SK-N-SH (cell line): ENCODE results near the gene PRRC2A. TPM values are rescaled to one million over a fixed set of nuclear protein-coding genes. Genes with fewer than 3 reads are reported as not detected.

Source experiments
- CTCF ChIA-PET: fragments of 300-600, 350-600 bp; formaldehyde crosslinking; extraction: SDS; loops from one replicate; lab custom pipeline; 2021; lab: Yijun Ruan, JAX
- POLR2A ChIA-PET: fragments of 350-600 bp; sonication (Branson Sonifier 250); formaldehyde crosslinking; extraction: SDS; loops from one replicate; lab custom pipeline; 2020; ENCODE audit warnings: antibody characterized with exemption, inconsistent platforms; lab: Yijun Ruan, JAX
- DNase-seq: peaks from one replicate; pipeline ENCODE4 v3.0.0; 2012
- H2AFZ ChIP-seq: fragments of 200-600 bp; sonication (generic); 2 replicates; pipeline ENCODE4 v1.8.1; 2016; ENCODE audit warnings: antibody characterized with exemption, mild to moderate bottlenecking, low read depth
- H3F3A ChIP-seq: fragments of 200-600 bp; sonication (generic); replicated peaks from 2 replicates; pipeline ENCODE3; 2016; ENCODE audit warnings: antibody characterized with exemption, mild to moderate bottlenecking; ENCODE audit not compliant: insufficient read depth
- H3K27ac ChIP-seq, 2 experiments: fragments of 200-500 bp in 1 of 2; fragments of 200-600 bp in 1 of 2; sonication (Bioruptor generic) in 1 of 2; sonication (generic), shearing (Covaris generic) in 1 of 2; 2 replicates each; pipeline versions ENCODE4 v1.5.1 to v1.6.1; 2014 to 2016; ENCODE audit warnings: low read depth in 2 of 2, inconsistent platforms in 1 of 2, low read length in 1 of 2, mild to moderate bottlenecking in 1 of 2, mixed read lengths in 1 of 2
- H3K27me3 ChIP-seq: fragments of 200-600 bp; sonication (generic), shearing (Covaris generic); 2 replicates; pipeline ENCODE4 v1.6.1; 2016; ENCODE audit warnings: mixed run types; ENCODE audit not compliant: insufficient read depth
- H3K36me3 ChIP-seq, 2 experiments: fragments of 200-500 bp in 1 of 2; fragments of 200-600 bp in 1 of 2; sonication (Bioruptor generic) in 1 of 2; sonication (generic) in 1 of 2; replicated peaks in 1 of 2; 2 replicates each; pipeline versions ENCODE3 to v1.5.1; 2014 to 2016; ENCODE audit warnings: low read length in 1 of 2, mild to moderate bottlenecking in 1 of 2; ENCODE audit not compliant: insufficient read depth in 2 of 2, control insufficient read depth in 1 of 2
- H3K4me1 ChIP-seq, 2 experiments: fragments of 200-500 bp in 1 of 2; fragments of 200-600 bp in 1 of 2; sonication (Bioruptor generic) in 1 of 2; sonication (generic), shearing (Covaris generic) in 1 of 2; 2 replicates each; pipeline versions ENCODE4 v1.5.1 to v1.6.1; 2014 to 2016; ENCODE audit warnings: low read depth in 1 of 2, low read length in 1 of 2, mixed run types in 1 of 2; ENCODE audit not compliant: insufficient read depth in 2 of 2, control insufficient read depth in 1 of 2
- H3K4me2 ChIP-seq: fragments of 200-600 bp; sonication (generic), shearing (Covaris generic); 2 replicates; pipeline ENCODE4 v1.6.1; 2017; ENCODE audit warnings: mixed run types
- H3K4me3 ChIP-seq, 2 experiments: fragments of 200-500 bp in 1 of 2; fragments of 200-600 bp in 1 of 2; sonication (Bioruptor generic) in 1 of 2; sonication (generic), shearing (Covaris generic) in 1 of 2; 2 replicates each; pipeline versions ENCODE4 v1.5.1 to v1.8.1; 2014 to 2016; ENCODE audit warnings: low read depth in 2 of 2, inconsistent platforms in 1 of 2, low read length in 1 of 2, mild to moderate bottlenecking in 1 of 2, mixed read lengths in 1 of 2, moderate library complexity in 1 of 2
- H3K79me2 ChIP-seq: fragments of 200-600 bp; sonication (generic); 2 replicates; pipeline ENCODE4 v1.8.1; 2017; ENCODE audit warnings: mild to moderate bottlenecking; ENCODE audit not compliant: insufficient read depth
- H3K9ac ChIP-seq: fragments of 200-600 bp; sonication (generic); 2 replicates; pipeline ENCODE4 v1.6.1; 2017; ENCODE audit warnings: mixed run types
- H3K9me2 ChIP-seq: fragments of 200-600 bp; sonication (generic); 2 replicates; pipeline ENCODE4 v1.6.1; 2017; ENCODE audit warnings: mixed run types
- H3K9me3 ChIP-seq: fragments of 200-600 bp; sonication (generic); 2 replicates; pipeline ENCODE4 v1.6.1; 2017; ENCODE audit warnings: mixed run types, mild to moderate bottlenecking, moderate library complexity
- H4K20me1 ChIP-seq: fragments of 200-600 bp; sonication (generic); 2 replicates; pipeline ENCODE4 v1.6.1; 2017; ENCODE audit warnings: mild to moderate bottlenecking, mixed run types; ENCODE audit not compliant: insufficient read depth
- CHD2 ChIP-seq: fragments of 150-350 bp; IDR thresholded peaks from 2 replicates; pipeline ENCODE4 v1.6.1; 2018; ENCODE audit warnings: low read length; ENCODE audit not compliant: partially characterized antibody
- ELF1 ChIP-seq: IDR thresholded peaks from 2 replicates; pipeline ENCODE4 v1.4.0; 2012
- EP300 ChIP-seq, 2 experiments: IDR thresholded peaks; 2 replicates each; pipeline versions ENCODE4 v1.4.0 to v1.6.1; 2012; ENCODE audit warnings: borderline replicate concordance in 1 of 2, low read depth in 1 of 2, low read length in 1 of 2
- EZH2phosphoT487 ChIP-seq: fragments of 200-600 bp; sonication (generic); IDR thresholded peaks from 2 replicates; pipeline ENCODE4 v1.6.1; 2017; ENCODE audit warnings: low read depth, mixed run types, mild to moderate bottlenecking, antibody characterized with exemption, moderate library complexity, borderline replicate concordance
- FOSL2 ChIP-seq: IDR thresholded peaks from 2 replicates; pipeline ENCODE4 v1.4.0; 2012; ENCODE audit warnings: low read depth, mild to moderate bottlenecking, moderate library complexity, borderline replicate concordance
- FOXJ3 ChIP-seq: sonication (generic); formaldehyde crosslinking; IDR thresholded peaks from 2 replicates; pipeline ENCODE4 v1.5.1; 2020; ENCODE audit warnings: mild to moderate bottlenecking, missing genetic modification reagents
- GABPA ChIP-seq: IDR thresholded peaks from 2 replicates; pipeline ENCODE4 v1.4.0; 2012; ENCODE audit warnings: low read depth, mild to moderate bottlenecking
- GATA2 ChIP-seq: sonication (generic); formaldehyde crosslinking; IDR thresholded peaks from 2 replicates; pipeline ENCODE4 v1.5.0; 2020; ENCODE audit warnings: mild to moderate bottlenecking, missing genetic modification reagents
- JUND ChIP-seq: IDR thresholded peaks from 2 replicates; pipeline ENCODE4 v1.4.0; 2012
- MXI1 ChIP-seq: IDR thresholded peaks from 2 replicates; pipeline ENCODE4 v1.6.1; 2012; ENCODE audit warnings: mild to moderate bottlenecking, low read depth, low read length, improper control_type of control experiment
- NFIC ChIP-seq: IDR thresholded peaks from 2 replicates; pipeline ENCODE4 v1.4.0; 2012; ENCODE audit warnings: borderline replicate concordance
- NRF1 ChIP-seq: IDR thresholded peaks from 2 replicates; pipeline ENCODE4 v1.6.1; 2012; ENCODE audit warnings: low read depth, mild to moderate bottlenecking, low read length
- POLR2AphosphoS5 ChIP-seq: IDR thresholded peaks from 2 replicates; pipeline ENCODE4 v1.6.1; 2012; ENCODE audit warnings: low read depth, low read length
- RAD21 ChIP-seq: IDR thresholded peaks from 2 replicates; pipeline ENCODE4 v1.6.1; 2012; ENCODE audit warnings: mild to moderate bottlenecking, low read length
- RCOR1 ChIP-seq: fragments of 150-350 bp; IDR thresholded peaks from 2 replicates; pipeline ENCODE4 v1.6.1; 2017; ENCODE audit warnings: antibody characterized with exemption, low read length
- RFX5 ChIP-seq: IDR thresholded peaks from 2 replicates; pipeline ENCODE4 v1.6.1; 2012; ENCODE audit warnings: mild to moderate bottlenecking, improper control_type of control experiment, low read length
- RXRA ChIP-seq: IDR thresholded peaks from 2 replicates; pipeline ENCODE4 v1.4.0; 2012; ENCODE audit warnings: low read depth, mild to moderate bottlenecking, borderline replicate concordance
- TEAD4 ChIP-seq: IDR thresholded peaks from 2 replicates; pipeline ENCODE4 v1.4.0; 2012; ENCODE audit warnings: mild to moderate bottlenecking, borderline replicate concordance; ENCODE audit not compliant: insufficient read depth
- YY1 ChIP-seq: IDR thresholded peaks from 2 replicates; pipeline ENCODE4 v1.4.0; 2012; ENCODE audit warnings: low read depth, mild to moderate bottlenecking
- WGBS: methylation state at CpG from one replicate; pipeline ENCODE4 v1.1.6; 2017; ENCODE audit warnings: low lambda C conversion rate; 5-methylcytosine and 5-hydroxymethylcytosine counted together
- polyA plus RNA-seq, 3 experiments: library from polyadenylated mRNA; depleted of rRNA; stranded (reverse); fragments of >200 nt; gene quantifications; 2 replicates each; pipeline ENCODE4 v1.2.3, GENCODE V29; 2012
- TF ChIP-seq, protein P1 (sequence below): IDR thresholded peaks from 2 replicates; pipeline ENCODE4 v1.4.0; 2012; ENCODE audit warnings: low read depth, borderline replicate concordance
- TF ChIP-seq, protein P2 (sequence below): IDR thresholded peaks from 2 replicates; pipeline ENCODE4; 2012
- TF ChIP-seq, protein P3 (sequence below): fragments of 150-350 bp; IDR thresholded peaks from 2 replicates; pipeline ENCODE4 v1.6.1; 2016; ENCODE audit warnings: mild to moderate bottlenecking, low read depth, low read length

The PRRC2A gene
- polyA plus RNA-seq, 1 of the 3 experiments (the other 2 are of a cell fraction): 76.1 TPM

DNA sequence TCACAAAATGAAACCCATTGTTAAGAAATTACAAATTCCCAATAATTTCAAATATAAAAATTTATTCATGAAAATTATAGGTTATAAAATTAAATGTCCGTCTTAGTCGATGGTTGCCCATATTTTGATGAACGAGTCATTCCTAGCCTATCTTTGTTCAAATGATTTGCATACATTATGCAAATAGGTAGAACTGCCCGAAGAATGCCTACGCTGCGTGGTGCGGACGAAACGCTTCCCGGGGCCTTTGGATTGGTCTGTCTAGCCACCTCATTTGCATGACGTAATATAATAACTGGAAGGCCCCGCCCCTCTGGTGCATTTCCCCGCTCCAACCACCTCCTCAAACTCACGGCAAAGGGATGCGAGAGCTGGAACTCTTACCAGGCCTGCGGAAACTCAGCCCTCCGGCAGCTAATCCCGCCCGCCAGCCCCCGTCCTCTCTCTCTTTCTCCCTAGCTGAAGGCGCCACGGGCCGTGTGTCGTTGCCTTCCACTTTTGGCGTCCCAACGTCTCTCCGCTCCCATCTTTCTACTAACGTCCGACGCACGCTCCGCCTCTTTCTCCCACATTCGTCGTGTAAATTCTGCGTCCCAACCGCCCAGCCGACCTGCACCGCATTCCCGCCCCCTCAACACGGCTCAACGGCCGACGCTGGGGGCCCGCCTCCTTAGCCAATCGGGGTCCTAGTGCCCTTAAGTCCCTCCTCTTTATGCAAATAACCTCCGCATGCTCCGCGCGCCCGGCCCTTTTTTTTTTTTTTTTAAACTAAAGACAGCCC is 520 bp upstream of the PRRC2A start (continued):
- TF ChIP-seq, protein P1, sequence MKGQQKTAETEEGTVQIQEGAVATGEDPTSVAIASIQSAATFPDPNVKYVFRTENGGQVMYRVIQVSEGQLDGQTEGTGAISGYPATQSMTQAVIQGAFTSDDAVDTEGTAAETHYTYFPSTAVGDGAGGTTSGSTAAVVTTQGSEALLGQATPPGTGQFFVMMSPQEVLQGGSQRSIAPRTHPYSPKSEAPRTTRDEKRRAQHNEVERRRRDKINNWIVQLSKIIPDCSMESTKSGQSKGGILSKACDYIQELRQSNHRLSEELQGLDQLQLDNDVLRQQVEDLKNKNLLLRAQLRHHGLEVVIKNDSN: no peak

DNA sequence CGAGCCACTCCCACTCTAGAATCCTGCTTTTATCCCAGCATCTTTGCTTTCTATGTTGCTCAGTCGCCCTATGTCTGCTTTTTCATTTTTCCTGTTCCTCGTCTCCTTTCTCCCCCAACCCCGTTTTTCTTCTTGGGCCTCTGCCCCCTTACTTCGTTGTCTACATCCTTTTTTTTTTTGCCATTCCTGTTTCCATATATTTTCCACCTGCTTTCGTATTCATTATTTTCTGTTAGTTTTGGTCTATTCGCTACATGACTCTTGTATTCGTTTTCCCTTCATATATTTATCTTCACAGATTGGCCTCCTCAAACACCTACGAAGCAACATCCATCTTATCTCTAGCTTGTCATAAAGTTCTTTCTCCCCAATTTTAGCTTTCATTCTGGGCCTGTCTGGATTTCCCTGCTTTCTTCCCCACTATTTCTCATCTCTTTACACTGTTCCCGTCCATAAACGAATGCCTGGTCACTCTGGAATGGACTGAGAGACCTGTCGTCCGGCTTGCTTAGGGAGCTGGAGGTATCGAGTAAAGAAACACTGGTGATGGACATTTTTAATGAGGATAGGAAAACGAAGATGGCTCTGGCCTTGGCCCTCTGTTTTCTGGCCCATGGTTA is 915 bp downstream of the PRRC2A start:
- peaks cover 40 to 49% of the 10 kb centered on the region in 2 experiments for H3K36me3 ChIP-seq
- CTCF ChIA-PET: interaction anchor here (0.9 to 2.1 kb wide), 5 partner anchors 10 to 76 kb away, joined by 3 to 11 read pairs (median 5); partner anchors contain the start of gene ATP6V1G2
- no peak overlapping the region for H2AFZ ChIP-seq

DNA sequence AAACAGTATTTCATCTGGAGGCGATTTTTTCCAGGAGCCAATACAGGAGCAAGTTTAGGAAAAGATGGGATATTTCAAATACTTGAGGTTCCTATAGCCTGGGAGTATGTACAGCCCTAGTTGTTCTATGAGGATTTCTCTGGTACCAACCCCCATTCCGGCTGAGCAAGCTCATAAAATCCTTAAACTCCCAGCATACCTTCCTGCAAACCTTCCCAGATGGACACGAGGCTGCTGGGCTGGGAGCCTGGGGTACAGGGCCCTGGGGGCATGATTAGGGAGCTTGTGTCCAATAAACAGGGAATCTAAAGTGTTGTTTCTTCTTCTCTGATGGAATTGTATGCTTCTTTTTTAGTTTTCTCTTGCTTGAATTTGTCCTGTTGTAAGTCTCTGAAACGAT is 1.5 kb downstream of the PRRC2A start:
- Histone ChIP-seq H3K4me3 (peak overlapping the region; percentile 87 to 98), H4K20me1 (peaks cover 28% of the 10 kb centered on the region), H3K9ac (peak overlapping the region; percentile 99), H3K4me2 (peak overlapping the region; percentile 97), H3K36me3 (peaks cover 45 to 55% of the 10 kb centered on the region in 2 experiments), H3K79me2 (peaks cover 60% of the 10 kb centered on the region), H3K9me3 (no peaks in the 10 kb centered on the region), H3F3A (peaks cover 16% of the 10 kb centered on the region), H3K9me2 (no peaks in the 10 kb centered on the region), H2AFZ (no peak overlapping the region), H3K27ac (peak overlapping the region; percentile 96 to 99; a peak in 3 of 4 replicates), H3K27me3 (no peaks in the 10 kb centered on the region), H3K4me1 (peaks cover 10 to 11% of the 10 kb centered on the region in 2 experiments)
- POLR2A ChIA-PET: interaction anchor here (1.0 to 4.0 kb wide), 5 partner anchors 18 to 1350 kb away, joined by 3 to 18 read pairs (median 6); partner anchors contain the start of genes BAG6, DDX39B and HSPA1B
- WGBS: 3% methylated on average over 4 of the region's 4 CpGs
- CTCF ChIA-PET: interaction anchor here (0.9 to 2.1 kb wide), 7 partner anchors 9 to 76 kb away, joined by 3 to 11 read pairs (median 4); partner anchors contain the start of gene ATP6V1G2
- DNase-seq: peak; percentile 33
- TF ChIP-seq EP300 (IDR thresholded peaks at IDR 0.05; ENCODE audit: borderline replicate concordance in 1 of 2, low read depth in 1 of 2, low read length in 1 of 2) (no peak), CHD2 (no peak), GATA2 (CRISPR knock-in tag) (no peak), RFX5 (no peak), ELF1 (no peak), RCOR1 (no peak), MXI1 (no peak), GABPA (no peak), FOSL2 (no peak), FOXJ3 (no peak), EZH2phosphoT487 (no peak), TEAD4 (no peak), RXRA (no peak), YY1 (no peak), NFIC (no peak), RAD21 (no peak)
- TF ChIP-seq, protein P2, sequence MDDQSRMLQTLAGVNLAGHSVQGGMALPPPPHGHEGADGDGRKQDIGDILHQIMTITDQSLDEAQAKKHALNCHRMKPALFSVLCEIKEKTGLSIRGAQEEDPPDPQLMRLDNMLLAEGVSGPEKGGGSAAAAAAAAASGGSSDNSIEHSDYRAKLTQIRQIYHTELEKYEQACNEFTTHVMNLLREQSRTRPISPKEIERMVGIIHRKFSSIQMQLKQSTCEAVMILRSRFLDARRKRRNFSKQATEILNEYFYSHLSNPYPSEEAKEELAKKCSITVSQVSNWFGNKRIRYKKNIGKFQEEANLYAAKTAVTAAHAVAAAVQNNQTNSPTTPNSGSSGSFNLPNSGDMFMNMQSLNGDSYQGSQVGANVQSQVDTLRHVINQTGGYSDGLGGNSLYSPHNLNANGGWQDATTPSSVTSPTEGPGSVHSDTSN: no peak
- TF ChIP-seq, protein P3, sequence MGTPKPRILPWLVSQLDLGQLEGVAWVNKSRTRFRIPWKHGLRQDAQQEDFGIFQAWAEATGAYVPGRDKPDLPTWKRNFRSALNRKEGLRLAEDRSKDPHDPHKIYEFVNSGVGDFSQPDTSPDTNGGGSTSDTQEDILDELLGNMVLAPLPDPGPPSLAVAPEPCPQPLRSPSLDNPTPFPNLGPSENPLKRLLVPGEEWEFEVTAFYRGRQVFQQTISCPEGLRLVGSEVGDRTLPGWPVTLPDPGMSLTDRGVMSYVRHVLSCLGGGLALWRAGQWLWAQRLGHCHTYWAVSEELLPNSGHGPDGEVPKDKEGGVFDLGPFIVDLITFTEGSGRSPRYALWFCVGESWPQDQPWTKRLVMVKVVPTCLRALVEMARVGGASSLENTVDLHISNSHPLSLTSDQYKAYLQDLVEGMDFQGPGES: no peak

More for the DNA sequence above, 915 bp downstream of the PRRC2A start:
- Histone ChIP-seq H3K9me2 (no peaks in the 10 kb centered on the region), H3K9me3 (no peaks in the 10 kb centered on the region), H3K27ac (peak overlapping the region; percentile 96 to 99), H3K4me1 (peaks cover 10 to 11% of the 10 kb centered on the region in 2 experiments), H3K4me2 (peak overlapping the region; percentile 97), H3K27me3 (no peaks in the 10 kb centered on the region), H4K20me1 (peaks cover 28% of the 10 kb centered on the region), H3K4me3 (peak overlapping the region; percentile 87 to 98), H3K9ac (peak overlapping the region; percentile 99), H3K79me2 (peaks cover 58% of the 10 kb centered on the region), H3F3A (peaks cover 16% of the 10 kb centered on the region)
- peak; percentile 16 for DNase-seq
- TF ChIP-seq GABPA: no peak
- TF ChIP-seq EZH2phosphoT487: no peak
- no peak for TF ChIP-seq NRF1
- no peak for TF ChIP-seq EP300 (IDR thresholded peaks at IDR 0.05; ENCODE audit: borderline replicate concordance in 1 of 2, low read depth in 1 of 2, low read length in 1 of 2)
- TF ChIP-seq POLR2AphosphoS5: 0 out of 2 replicates have a peak, but pooled peaks have one; percentile 0
- no peak for TF ChIP-seq RXRA
- no peak for TF ChIP-seq JUND
- 2% methylated on average over 15 of the region's 15 CpGs for WGBS
- POLR2A ChIA-PET: interaction anchor here (1.0 to 4.0 kb wide), 4 partner anchors 8 to 1351 kb away, joined by 3 to 18 read pairs (median 4); partner anchors contain the start of genes BAG6 and DDX39B
